AG09309 (cell line): Measurements from ENCODE around the gene BAIAP3.
A peak's percentile ranks its signal among the peaks of the same experiment; 100 is the strongest.

ENCODE experiments used
- DNase-seq: peaks from one replicate; pipeline ENCODE4 v3.0.0-alpha.2; 2010; ENCODE audit warnings: low read depth
- H3K4me3 ChIP-seq: 2 replicates; pipeline ENCODE4 v1.5.1; 2011; ENCODE audit warnings: mild to moderate bottlenecking, low read depth, low read length, moderate library complexity; ENCODE audit not compliant: control insufficient read depth
- TF ChIP-seq, protein P1 (sequence below): IDR thresholded peaks from 2 replicates; pipeline ENCODE4 v1.5.1; 2011; ENCODE audit warnings: mild to moderate bottlenecking, low read depth, low read length, inconsistent platforms; ENCODE audit not compliant: insufficient read depth, control insufficient read depth; ENCODE audit errors: missing control alignments

Gene BAIAP3

GRCh38 chr16:1379304-1380076 is 46.0 kb downstream of the BAIAP3 start:
- TF ChIP-seq, protein P1, sequence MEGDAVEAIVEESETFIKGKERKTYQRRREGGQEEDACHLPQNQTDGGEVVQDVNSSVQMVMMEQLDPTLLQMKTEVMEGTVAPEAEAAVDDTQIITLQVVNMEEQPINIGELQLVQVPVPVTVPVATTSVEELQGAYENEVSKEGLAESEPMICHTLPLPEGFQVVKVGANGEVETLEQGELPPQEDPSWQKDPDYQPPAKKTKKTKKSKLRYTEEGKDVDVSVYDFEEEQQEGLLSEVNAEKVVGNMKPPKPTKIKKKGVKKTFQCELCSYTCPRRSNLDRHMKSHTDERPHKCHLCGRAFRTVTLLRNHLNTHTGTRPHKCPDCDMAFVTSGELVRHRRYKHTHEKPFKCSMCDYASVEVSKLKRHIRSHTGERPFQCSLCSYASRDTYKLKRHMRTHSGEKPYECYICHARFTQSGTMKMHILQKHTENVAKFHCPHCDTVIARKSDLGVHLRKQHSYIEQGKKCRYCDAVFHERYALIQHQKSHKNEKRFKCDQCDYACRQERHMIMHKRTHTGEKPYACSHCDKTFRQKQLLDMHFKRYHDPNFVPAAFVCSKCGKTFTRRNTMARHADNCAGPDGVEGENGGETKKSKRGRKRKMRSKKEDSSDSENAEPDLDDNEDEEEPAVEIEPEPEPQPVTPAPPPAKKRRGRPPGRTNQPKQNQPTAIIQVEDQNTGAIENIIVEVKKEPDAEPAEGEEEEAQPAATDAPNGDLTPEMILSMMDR, result no peak
- H3K4me3 ChIP-seq, result peak overlapping the region; percentile 45
- DNase-seq, result no peak

GRCh38 chr16:1380195-1380594 is 46.8 kb downstream of the BAIAP3 start:
- H3K4me3 ChIP-seq, result no peak overlapping the region
- DNase-seq, result no peak
- TF ChIP-seq, protein P1, result no peak

GRCh38 chr16:1381612-1382406 is 48.4 kb downstream of the BAIAP3 start:
- no peak for DNase-seq
- no peak overlapping the region for H3K4me3 ChIP-seq
- TF ChIP-seq, protein P1, result no peak

DNA sequence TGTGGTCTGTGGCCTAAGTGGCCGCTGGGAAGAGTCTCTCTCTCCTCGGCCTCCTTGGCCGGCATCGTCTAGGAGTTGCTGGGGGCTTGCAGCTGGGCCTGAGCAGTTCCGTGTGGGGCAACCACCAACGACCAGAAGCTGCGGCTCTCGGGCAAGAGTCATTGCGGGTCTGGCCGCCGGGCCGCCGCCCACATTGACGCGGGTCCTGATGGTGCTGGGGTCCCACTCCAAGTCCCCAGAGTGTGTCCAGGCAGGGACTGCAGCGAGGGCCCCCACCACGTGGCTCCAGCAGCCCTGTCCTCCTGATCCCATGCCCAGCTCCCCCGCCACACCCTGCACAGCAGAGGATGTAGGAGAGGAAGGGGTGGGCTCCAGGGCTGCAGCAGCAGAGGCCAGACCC is 50.1 kb downstream of the BAIAP3 start:
- TF ChIP-seq, protein P1, result no peak
- no peak overlapping the region for H3K4me3 ChIP-seq
- DNase-seq, result no peak

- no peak overlapping the region for H3K4me3 ChIP-seq
- TF ChIP-seq, protein P1, result no peak
- no peak for DNase-seq
Observed at GRCh38 chr16:1385232-1385631, 51.8 kb downstream of the BAIAP3 start.

DNA sequence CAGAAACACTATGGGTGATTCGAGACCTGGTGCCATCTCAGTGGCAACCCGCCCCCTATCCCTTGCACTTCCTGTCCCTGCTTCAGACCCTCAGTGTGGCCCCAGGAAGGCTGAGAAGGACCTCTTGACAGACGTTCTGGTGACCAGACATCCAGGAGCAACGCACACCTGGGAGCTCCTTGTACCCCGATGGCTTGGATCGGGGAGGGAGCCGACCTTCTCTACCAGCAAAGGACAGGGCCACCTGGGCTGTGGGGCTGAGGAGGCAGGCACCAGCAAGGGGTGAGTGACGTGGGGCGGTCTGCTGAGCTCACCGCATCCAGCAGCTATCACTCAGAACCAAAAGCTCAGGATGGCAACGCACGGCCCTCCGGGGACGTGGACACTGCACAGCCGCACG is 53.9 kb downstream of the BAIAP3 start:
- no peak overlapping the region for H3K4me3 ChIP-seq
- TF ChIP-seq, protein P1, result no peak
- no peak for DNase-seq
